HCT116 (cell line): ENCODE measurements around the gene RPL15. TPM values are rescaled to one million over a fixed set of nuclear protein-coding genes. Genes with fewer than 3 reads are reported as not detected.
"Not testable (repeated sequence)": the region's sequence is repeated elsewhere in the genome, so short reads cannot be mapped to it uniquely, and the experiment has no call there.

ENCODE experiments used
- ATAC-seq: fragments of 200-7000 bp; cut with Tn5 transposase; 2 replicates; pipeline ENCODE4 v1.9.1; 2020; ENCODE audit warnings: mild to moderate bottlenecking, moderate library complexity
- BruUV-seq: library from RNA; stranded (reverse); fragments of 400-500 nt; replicated peaks from 2 replicates; lab custom pipeline; 2021; lab: Mats Ljungman, UMichigan
- CTCF ChIA-PET: fragments of 300-600 bp; sonication (Branson Sonifier 250); formaldehyde crosslinking; loops from one replicate; lab custom pipeline; 2021; ENCODE audit warnings: antibody characterized with exemption; lab: Charles Lee
- POLR2A ChIA-PET: fragments of 300-600, 350-600 bp; sonication (Branson Sonifier 250); formaldehyde crosslinking; loops from one replicate; lab custom pipeline; 2021; ENCODE audit warnings: antibody characterized with exemption; lab: Charles Lee
- RAD21 ChIA-PET, 2 experiments: fragments of 300-600 bp; sonication (Branson Sonifier 250); formaldehyde crosslinking; loops; one replicate each; lab custom pipeline; 2023; ENCODE audit warnings: low total read pairs in 2 of 2; ENCODE audit not compliant: uncharacterized antibody in 2 of 2, unreplicated experiment in 2 of 2, low non-redundant PET in 1 of 2; lab: Charles Lee
- DNase-seq: peaks from one replicate; pipeline ENCODE4 v3.0.0-alpha.2; 2010; ENCODE audit warnings: low read depth, low spot score
- H2AFZ ChIP-seq: fragments of 200-600 bp; shearing (Covaris generic), sonication (generic); 2 replicates; pipeline ENCODE4 v1.6.1; 2017; ENCODE audit warnings: low read depth, mixed run types, mixed read lengths, antibody characterized with exemption, low read length; ENCODE audit not compliant: poor library complexity, severe bottlenecking
- H3K27ac ChIP-seq: 2 replicates; pipeline ENCODE4 v1.5.1; 2012; ENCODE audit warnings: low read depth, low read length
- H3K27me3 ChIP-seq: fragments of 200-600 bp; sonication (generic); 2 replicates; pipeline ENCODE4 v1.6.1; 2016; ENCODE audit warnings: mixed run types, low read length, mixed read lengths; ENCODE audit not compliant: insufficient read depth
- H3K36me3 ChIP-seq, 2 experiments: fragments of 200-500 bp in 1 of 2; fragments of 200-600 bp in 1 of 2; sonication (Bioruptor generic) in 1 of 2; sonication (generic) in 1 of 2; 2 replicates each; pipeline versions ENCODE4 v1.5.1 to v1.6.1; 2014 to 2016; ENCODE audit warnings: low read length in 2 of 2, inconsistent platforms in 1 of 2, mixed read lengths in 1 of 2, mixed run types in 1 of 2; ENCODE audit not compliant: insufficient read depth in 2 of 2, control insufficient read depth in 1 of 2
- H3K4me1 ChIP-seq, 2 experiments: fragments of 200-600 bp in 1 of 2; sonication (generic) in 1 of 2; 2 replicates each; pipeline versions ENCODE4 v1.5.1 to v1.6.1; 2012 to 2017; ENCODE audit warnings: low read length in 2 of 2, inconsistent platforms in 1 of 2, mild to moderate bottlenecking in 1 of 2, mixed read lengths in 1 of 2, mixed run types in 1 of 2, moderate library complexity in 1 of 2; ENCODE audit not compliant: insufficient read depth in 2 of 2, control insufficient read depth in 1 of 2
- H3K4me2 ChIP-seq: fragments of 200-600 bp; sonication (generic); 2 replicates; pipeline ENCODE4 v1.6.1; 2017; ENCODE audit warnings: mixed run types, low read length, mixed read lengths
- H3K4me3 ChIP-seq, 2 experiments: fragments of 200-600 bp in 1 of 2; sonication (generic) in 1 of 2; replicated peaks in 1 of 2; 2 replicates each; pipeline ENCODE4 v1.5.1; 2011 to 2016; ENCODE audit warnings: low read length in 2 of 2, control low read depth in 1 of 2, low read depth in 1 of 2, mild to moderate bottlenecking in 1 of 2, mixed read lengths in 1 of 2, mixed run types in 1 of 2
- H3K79me2 ChIP-seq: fragments of 200-600 bp; sonication (generic); 2 replicates; pipeline ENCODE4 v1.6.1; 2017; ENCODE audit warnings: mild to moderate bottlenecking, mixed run types, low read length, moderate library complexity, mixed read lengths; ENCODE audit not compliant: insufficient read depth
- H3K9ac ChIP-seq: fragments of 200-600 bp; sonication (generic); 2 replicates; pipeline ENCODE4 v1.6.1; 2016; ENCODE audit warnings: low read length, mixed read lengths
- H3K9me2 ChIP-seq: fragments of 200-600 bp; sonication (generic), shearing (Covaris generic); 2 replicates; pipeline ENCODE4 v1.6.1; 2017; ENCODE audit warnings: mixed run types, mild to moderate bottlenecking, moderate library complexity; ENCODE audit not compliant: insufficient read depth
- H3K9me3 ChIP-seq, 2 experiments: fragments of 200-500 bp in 1 of 2; fragments of 200-600 bp in 1 of 2; sonication (Bioruptor generic) in 1 of 2; sonication (generic) in 1 of 2; 2 replicates each; pipeline ENCODE4 v1.6.1; 2014 to 2017; ENCODE audit warnings: low read length in 2 of 2, mixed read lengths in 2 of 2, inconsistent platforms in 1 of 2, low read depth in 1 of 2, mild to moderate bottlenecking in 1 of 2, mixed run types in 1 of 2, moderate library complexity in 1 of 2; ENCODE audit not compliant: control insufficient read depth in 1 of 2, insufficient read depth in 1 of 2
- H4K20me1 ChIP-seq: fragments of 200-600 bp; sonication (generic), shearing (Covaris generic); 2 replicates; pipeline ENCODE4 v1.6.1; 2017; ENCODE audit warnings: mixed run types, mild to moderate bottlenecking, moderate library complexity; ENCODE audit not compliant: insufficient read depth
- SIN3A ChIP-seq: IDR thresholded peaks from 2 replicates; pipeline ENCODE4 v1.6.1; 2012; ENCODE audit warnings: low read depth
- intact Hi-C: fragments of 100-400 bp; cut with micrococcal nuclease; formaldehyde crosslinking; loops from 2 replicates; pipeline ENCODE4 v1.10.0; 2022
- total RNA-seq: library from RNA; stranded (reverse); gene quantifications from one replicate; pipeline ENCODE4 v1.2.1, GENCODE V29; 2021; ENCODE audit not compliant: unreplicated experiment

Gene RPL15
- total RNA-seq, 1 experiment from 2014 or later, result 2,177 TPM

- DNase-seq, CTCF ChIA-PET, H3K9me2 ChIP-seq, RAD21 ChIA-PET, BruUV-seq, H3K9me3 ChIP-seq, H2AFZ ChIP-seq, H3K27me3 ChIP-seq: not testable (repeated sequence)
- peaks cover 16 to 26% of the 10 kb centered on the region in 2 experiments for H3K36me3 ChIP-seq
- H3K9ac ChIP-seq, result peak overlapping the region; percentile 98
- peak overlapping the region; percentile 83 for H3K4me2 ChIP-seq
- H3K27ac ChIP-seq, result peak overlapping the region; percentile 83
- peak; percentile 41 for TF ChIP-seq SIN3A
- H4K20me1 ChIP-seq, result peaks cover 28% of the 10 kb centered on the region; the same call in 1 of the 2 replicates
- H3K79me2 ChIP-seq, result peaks cover 68% of the 10 kb centered on the region
- POLR2A ChIA-PET, result interaction anchor here (1.0 to 4.1 kb wide), 13 partner anchors 10 to 680 kb away, joined by 3 to 69 read pairs (median 4); no protein-coding TSS in a partner anchor
- intact Hi-C loops, result loop anchor here (1.0 kb wide), 1 partner anchor 29 kb away; no protein-coding TSS in a partner anchor
- H3K4me1 ChIP-seq, result peaks cover 14 to 23% of the 10 kb centered on the region in 2 experiments; a peak in 3 of 4 replicates
- peak overlapping the region; percentile 87 to 97 for H3K4me3 ChIP-seq
- peak; percentile 40 for ATAC-seq
Observed at GRCh38 chr3:23917679-23918303, 859 bp downstream of the RPL15 start.

- H3K27me3 ChIP-seq, BruUV-seq, H2AFZ ChIP-seq, RAD21 ChIA-PET, CTCF ChIA-PET, H3K9me2 ChIP-seq, intact Hi-C loops, DNase-seq, ATAC-seq, H3K9me3 ChIP-seq: not testable (repeated sequence)
- Histone ChIP-seq H3K4me3 (peak overlapping the region; percentile 87 to 97), H3K4me2 (peak overlapping the region; percentile 83), H3K79me2 (peaks cover 63% of the 10 kb centered on the region), H4K20me1 (peaks cover 28% of the 10 kb centered on the region; the same call in 1 of the 2 replicates), H3K9ac (peak overlapping the region; percentile 98), H3K27ac (peak overlapping the region; percentile 83; the same call in 1 of the 2 replicates), H3K36me3 (peaks cover 16 to 26% of the 10 kb centered on the region in 2 experiments), H3K4me1 (peaks cover 14 to 23% of the 10 kb centered on the region in 2 experiments; a peak in 3 of 4 replicates)
- POLR2A ChIA-PET, result interaction anchor here (0.9 to 4.1 kb wide), 4 partner anchors 9 to 28 kb away, joined by 3 to 69 read pairs (median 12); no protein-coding TSS in a partner anchor
Observed at GRCh38 chr3:23918331-23918730, 1.4 kb downstream of the RPL15 start.
